Neural cell (in vitro differentiated cells): ENCODE results near the gene TGFBRAP1. TPM values are rescaled to one million over a fixed set of nuclear protein-coding genes. Genes with fewer than 3 reads are reported as not detected.

Experiments
- H2AFZ ChIP-seq: fragments of 200-600, 300-800 bp; sonication (generic), shearing (Covaris generic); 2 replicates; pipeline ENCODE4 v1.6.0; 2014; ENCODE audit warnings: low read depth, mild to moderate bottlenecking, antibody characterized with exemption, low read length, moderate library complexity
- H3F3A ChIP-seq: fragments of 200-600 bp; shearing (Covaris generic); 2 replicates; pipeline ENCODE4 v1.6.1; 2016; ENCODE audit warnings: mild to moderate bottlenecking, moderate library complexity, mixed read lengths, antibody characterized with exemption, low read length; ENCODE audit not compliant: insufficient read depth, poor library complexity, severe bottlenecking
- H3K27ac ChIP-seq: fragments of 200-600, 300-800 bp; sonication (generic), shearing (Covaris generic); 2 replicates; pipeline ENCODE4 v1.5.1; 2014; ENCODE audit warnings: mild to moderate bottlenecking, low read length, moderate library complexity
- H3K27me3 ChIP-seq: fragments of 300-800, 200-600 bp; sonication (generic), shearing (Covaris generic); 2 replicates; pipeline ENCODE4 v1.6.0; 2014; ENCODE audit warnings: mild to moderate bottlenecking, low read depth, low read length, moderate library complexity; ENCODE audit not compliant: insufficient read depth
- H3K36me3 ChIP-seq: fragments of 300-800, 200-600 bp; sonication (generic), shearing (Covaris generic); 2 replicates; pipeline ENCODE4 v1.5.1; 2014; ENCODE audit warnings: mild to moderate bottlenecking, antibody characterized with exemption, low read length, moderate library complexity; ENCODE audit not compliant: insufficient read depth
- H3K4me2 ChIP-seq: fragments of 300-800, 200-600 bp; sonication (generic), shearing (Covaris generic); 2 replicates; pipeline ENCODE4 v1.6.0; 2014; ENCODE audit warnings: mild to moderate bottlenecking, low read length
- H3K4me3 ChIP-seq: fragments of 300-800, 200-600 bp; sonication (generic), shearing (Covaris generic); 2 replicates; pipeline ENCODE4 v1.5.1; 2014; ENCODE audit warnings: mild to moderate bottlenecking, low read length, moderate library complexity
- H3K79me2 ChIP-seq: fragments of 200-600 bp; shearing (Covaris generic); replicated peaks from 2 replicates; pipeline ENCODE4 v1.6.0; 2014; ENCODE audit warnings: mild to moderate bottlenecking, low read length, moderate library complexity; ENCODE audit not compliant: insufficient read depth
- H3K9ac ChIP-seq: fragments of 300-800, 200-600 bp; sonication (generic), shearing (Covaris generic); 2 replicates; pipeline ENCODE4 v1.6.1; 2016; ENCODE audit warnings: mild to moderate bottlenecking, low read length, mixed read lengths
- H3K9me2 ChIP-seq: fragments of 200-600 bp; shearing (Covaris generic); 2 replicates; pipeline ENCODE4 v1.6.1; 2016; ENCODE audit warnings: mild to moderate bottlenecking, low read length, mixed read lengths; ENCODE audit not compliant: insufficient read depth
- H3K9me3 ChIP-seq: fragments of 200-600, 300-800 bp; sonication (generic), shearing (Covaris generic); 2 replicates; pipeline ENCODE4 v1.6.1; 2016; ENCODE audit warnings: mild to moderate bottlenecking, mixed run types, low read length, moderate library complexity, mixed read lengths
- H4K20me1 ChIP-seq: fragments of 200-600 bp; shearing (Covaris generic); 2 replicates; pipeline ENCODE4 v1.6.1; 2016; ENCODE audit warnings: mild to moderate bottlenecking, mixed run types; ENCODE audit not compliant: insufficient read depth
- EP300 ChIP-seq: fragments of 450-650 bp; conservative IDR thresholded peaks from 2 replicates; pipeline ENCODE4 v1.6.1; 2014; ENCODE audit warnings: antibody characterized with exemption, mild to moderate bottlenecking, moderate library complexity; ENCODE audit not compliant: poor library complexity, severe bottlenecking
- EZH2 ChIP-seq: fragments of 200-600, 300-800 bp; shearing (Covaris generic), sonication (generic); IDR thresholded peaks from 2 replicates; pipeline ENCODE4 v1.6.1; 2014; ENCODE audit warnings: antibody characterized with exemption, low read length, borderline replicate concordance, mild to moderate bottlenecking; ENCODE audit not compliant: insufficient read depth, poor library complexity, severe bottlenecking
- MXI1 ChIP-seq: fragments of 450-650 bp; conservative IDR thresholded peaks from 2 replicates; pipeline ENCODE4 v1.6.1; 2014; ENCODE audit warnings: antibody characterized with exemption, mild to moderate bottlenecking; ENCODE audit not compliant: poor library complexity, severe bottlenecking
- POLR2AphosphoS5 ChIP-seq: IDR thresholded peaks from 2 replicates; pipeline ENCODE4 v1.6.1; 2012
- RAD21 ChIP-seq: fragments of 450-650 bp; conservative IDR thresholded peaks from 2 replicates; pipeline ENCODE4 v1.6.1; 2014; ENCODE audit warnings: antibody characterized with exemption, mild to moderate bottlenecking, moderate library complexity
- SMC3 ChIP-seq: fragments of 450-650 bp; conservative IDR thresholded peaks from 2 replicates; pipeline ENCODE4 v1.6.1; 2014; ENCODE audit warnings: antibody characterized with exemption, mild to moderate bottlenecking, moderate library complexity; ENCODE audit not compliant: poor library complexity
- TAF1 ChIP-seq: IDR thresholded peaks from 2 replicates; pipeline ENCODE4 v1.6.1; 2012; ENCODE audit warnings: low read depth
- polyA plus RNA-seq: library from polyadenylated mRNA; depleted of rRNA; stranded (reverse); fragments of >200 nt; gene quantifications from 2 replicates; pipeline ENCODE4 v1.2.3, GENCODE V29; 2014
- TF ChIP-seq, protein P1 (sequence below): IDR thresholded peaks from 2 replicates; pipeline ENCODE4 v1.6.1; 2012; ENCODE audit warnings: borderline replicate concordance
- TF ChIP-seq, protein P2 (sequence below): fragments of 450-650 bp; IDR thresholded peaks from 2 replicates; pipeline ENCODE4 v1.5.1; 2014; ENCODE audit warnings: antibody characterized with exemption, mild to moderate bottlenecking, moderate library complexity; ENCODE audit not compliant: poor library complexity, severe bottlenecking

TGFBRAP1 gene
- polyA plus RNA-seq, 1 donor from 2014 or later, result 13.9 TPM

DNA sequence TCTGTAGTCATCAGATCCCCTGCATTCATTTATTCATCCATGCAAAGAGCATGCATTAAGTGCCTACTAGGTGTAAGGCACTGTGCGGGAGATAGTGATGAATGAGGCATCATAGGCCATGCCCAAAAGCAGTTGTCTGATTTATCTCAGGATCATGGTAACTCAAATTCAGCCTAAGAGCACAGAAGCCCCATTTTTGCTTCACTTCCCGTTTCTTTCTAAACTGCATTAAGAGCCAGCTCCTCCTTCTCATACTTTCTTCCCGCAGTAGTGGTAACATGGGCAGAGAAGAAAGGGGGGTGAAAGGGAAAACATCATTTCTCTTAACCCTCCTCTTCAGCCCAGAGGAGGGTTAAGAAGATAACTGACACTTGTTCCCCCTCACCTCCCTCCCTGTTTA is 85.1 kb downstream of the TGFBRAP1 start:
- TF ChIP-seq TAF1, result no peak
- TF ChIP-seq EZH2, result no peak
- TF ChIP-seq MXI1, result no peak
- TF ChIP-seq, protein P1, sequence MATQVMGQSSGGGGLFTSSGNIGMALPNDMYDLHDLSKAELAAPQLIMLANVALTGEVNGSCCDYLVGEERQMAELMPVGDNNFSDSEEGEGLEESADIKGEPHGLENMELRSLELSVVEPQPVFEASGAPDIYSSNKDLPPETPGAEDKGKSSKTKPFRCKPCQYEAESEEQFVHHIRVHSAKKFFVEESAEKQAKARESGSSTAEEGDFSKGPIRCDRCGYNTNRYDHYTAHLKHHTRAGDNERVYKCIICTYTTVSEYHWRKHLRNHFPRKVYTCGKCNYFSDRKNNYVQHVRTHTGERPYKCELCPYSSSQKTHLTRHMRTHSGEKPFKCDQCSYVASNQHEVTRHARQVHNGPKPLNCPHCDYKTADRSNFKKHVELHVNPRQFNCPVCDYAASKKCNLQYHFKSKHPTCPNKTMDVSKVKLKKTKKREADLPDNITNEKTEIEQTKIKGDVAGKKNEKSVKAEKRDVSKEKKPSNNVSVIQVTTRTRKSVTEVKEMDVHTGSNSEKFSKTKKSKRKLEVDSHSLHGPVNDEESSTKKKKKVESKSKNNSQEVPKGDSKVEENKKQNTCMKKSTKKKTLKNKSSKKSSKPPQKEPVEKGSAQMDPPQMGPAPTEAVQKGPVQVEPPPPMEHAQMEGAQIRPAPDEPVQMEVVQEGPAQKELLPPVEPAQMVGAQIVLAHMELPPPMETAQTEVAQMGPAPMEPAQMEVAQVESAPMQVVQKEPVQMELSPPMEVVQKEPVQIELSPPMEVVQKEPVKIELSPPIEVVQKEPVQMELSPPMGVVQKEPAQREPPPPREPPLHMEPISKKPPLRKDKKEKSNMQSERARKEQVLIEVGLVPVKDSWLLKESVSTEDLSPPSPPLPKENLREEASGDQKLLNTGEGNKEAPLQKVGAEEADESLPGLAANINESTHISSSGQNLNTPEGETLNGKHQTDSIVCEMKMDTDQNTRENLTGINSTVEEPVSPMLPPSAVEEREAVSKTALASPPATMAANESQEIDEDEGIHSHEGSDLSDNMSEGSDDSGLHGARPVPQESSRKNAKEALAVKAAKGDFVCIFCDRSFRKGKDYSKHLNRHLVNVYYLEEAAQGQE, result no peak
- no peak for TF ChIP-seq RAD21
- TF ChIP-seq POLR2AphosphoS5, result no peak
- TF ChIP-seq, protein P2, sequence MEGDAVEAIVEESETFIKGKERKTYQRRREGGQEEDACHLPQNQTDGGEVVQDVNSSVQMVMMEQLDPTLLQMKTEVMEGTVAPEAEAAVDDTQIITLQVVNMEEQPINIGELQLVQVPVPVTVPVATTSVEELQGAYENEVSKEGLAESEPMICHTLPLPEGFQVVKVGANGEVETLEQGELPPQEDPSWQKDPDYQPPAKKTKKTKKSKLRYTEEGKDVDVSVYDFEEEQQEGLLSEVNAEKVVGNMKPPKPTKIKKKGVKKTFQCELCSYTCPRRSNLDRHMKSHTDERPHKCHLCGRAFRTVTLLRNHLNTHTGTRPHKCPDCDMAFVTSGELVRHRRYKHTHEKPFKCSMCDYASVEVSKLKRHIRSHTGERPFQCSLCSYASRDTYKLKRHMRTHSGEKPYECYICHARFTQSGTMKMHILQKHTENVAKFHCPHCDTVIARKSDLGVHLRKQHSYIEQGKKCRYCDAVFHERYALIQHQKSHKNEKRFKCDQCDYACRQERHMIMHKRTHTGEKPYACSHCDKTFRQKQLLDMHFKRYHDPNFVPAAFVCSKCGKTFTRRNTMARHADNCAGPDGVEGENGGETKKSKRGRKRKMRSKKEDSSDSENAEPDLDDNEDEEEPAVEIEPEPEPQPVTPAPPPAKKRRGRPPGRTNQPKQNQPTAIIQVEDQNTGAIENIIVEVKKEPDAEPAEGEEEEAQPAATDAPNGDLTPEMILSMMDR, result no peak
- no peak for TF ChIP-seq EP300
- no peak for TF ChIP-seq SMC3
- no peaks in the 10 kb centered on the region for H3K79me2 ChIP-seq

DNA sequence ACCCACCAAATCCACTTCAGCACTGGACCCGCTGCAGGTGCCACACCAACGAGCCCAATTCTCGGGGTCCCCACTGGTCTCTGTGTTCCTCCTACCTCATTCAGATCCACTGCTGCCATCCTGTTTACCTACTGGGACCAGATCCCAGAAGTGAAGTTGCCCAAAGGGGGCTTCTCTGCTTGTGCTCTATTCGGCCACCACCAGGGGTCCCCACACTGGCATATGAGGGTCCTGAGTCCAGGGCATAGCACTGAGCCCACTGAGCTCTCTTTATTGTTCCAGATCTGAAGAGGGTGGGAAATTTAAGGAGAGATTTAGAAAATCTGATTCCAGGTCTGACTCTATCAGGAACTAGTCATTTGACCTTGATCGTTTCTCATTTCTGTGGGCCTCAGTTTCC is 85.6 kb downstream of the TGFBRAP1 start:
- Histone ChIP-seq H3F3A (no peaks in the 10 kb centered on the region), H3K27ac (no peak overlapping the region)
- TF ChIP-seq EP300 (no peak), TAF1 (no peak), POLR2AphosphoS5 (no peak), MXI1 (no peak), EZH2 (no peak), SMC3 (no peak), RAD21 (no peak)
- TF ChIP-seq, protein P1, result no peak
- TF ChIP-seq, protein P2, result no peak

More for the DNA sequence above, 85.1 kb downstream of the TGFBRAP1 start:
- Histone ChIP-seq H3K4me3 (no peak overlapping the region), H3K9ac (no peak overlapping the region), H3K27me3 (no peaks in the 10 kb centered on the region), H3F3A (no peaks in the 10 kb centered on the region), H3K27ac (no peak overlapping the region), H3K36me3 (peaks cover 13% of the 10 kb centered on the region), H2AFZ (no peak overlapping the region), H4K20me1 (no peaks in the 10 kb centered on the region), H3K9me2 (no peaks in the 10 kb centered on the region), H3K4me2 (no peak overlapping the region), H3K9me3 (no peaks in the 10 kb centered on the region)

More for the DNA sequence above, 85.6 kb downstream of the TGFBRAP1 start:
- H3K4me3 ChIP-seq, result no peak overlapping the region
- H3K36me3 ChIP-seq, result peaks cover 13% of the 10 kb centered on the region
- H3K9ac ChIP-seq, result no peak overlapping the region
- no peaks in the 10 kb centered on the region for H3K27me3 ChIP-seq
- H3K79me2 ChIP-seq, result no peaks in the 10 kb centered on the region
- H3K9me3 ChIP-seq, result no peaks in the 10 kb centered on the region
- no peaks in the 10 kb centered on the region for H3K9me2 ChIP-seq
- no peak overlapping the region for H2AFZ ChIP-seq
- H4K20me1 ChIP-seq, result no peaks in the 10 kb centered on the region
- H3K4me2 ChIP-seq, result no peak overlapping the region
